Aorta (tissue), 5 donors: ENCODE results near the gene MICAL2. TPM values are rescaled to one million over a fixed set of nuclear protein-coding genes. Genes with fewer than 3 reads are reported as not detected.
A peak's percentile ranks its signal among the peaks of the same experiment; 100 is the strongest.

Experiments
- ATAC-seq: fragments of 200-7000 bp; cut with Tn5 transposase; one replicate; pipeline ENCODE4 v1.9.1; 2022; ENCODE audit warnings: moderate library complexity; ENCODE audit not compliant: low FRiP score
- DNase-seq, 2 donors: peaks; one replicate each; pipeline ENCODE4 v3.0.0-alpha.2; 2020
- H3K27ac ChIP-seq, 2 donors: one replicate each; pipeline ENCODE4 v1.5.1; 2013; ENCODE audit warnings: low read length in 2 of 2, mild to moderate bottlenecking in 2 of 2, moderate library complexity in 2 of 2, control low read depth in 1 of 2, inconsistent platforms in 1 of 2, low read depth in 1 of 2
- H3K27me3 ChIP-seq, 2 donors: one replicate each; pipeline ENCODE4 v1.6.1; 2013; ENCODE audit warnings: control low read depth in 1 of 2, low read length in 1 of 2, mild to moderate bottlenecking in 1 of 2, moderate library complexity in 1 of 2; ENCODE audit not compliant: insufficient read depth in 2 of 2, control insufficient read depth in 1 of 2
- H3K36me3 ChIP-seq, 2 donors: one replicate each; pipeline ENCODE4 v1.6.1; 2013; ENCODE audit warnings: control low read depth in 1 of 2, low read length in 1 of 2, mild to moderate bottlenecking in 1 of 2; ENCODE audit not compliant: insufficient read depth in 2 of 2, control insufficient read depth in 1 of 2
- H3K4me1 ChIP-seq, 2 donors: one replicate each; pipeline ENCODE4 v1.6.1; 2013; ENCODE audit warnings: low read length in 2 of 2, control low read depth in 1 of 2, mild to moderate bottlenecking in 1 of 2, moderate library complexity in 1 of 2; ENCODE audit not compliant: insufficient read depth in 2 of 2, control insufficient read depth in 1 of 2
- H3K4me3 ChIP-seq, 2 donors: one replicate each; pipeline ENCODE4 v1.5.1; 2013; ENCODE audit warnings: low read length in 2 of 2, control low read depth in 1 of 2, mild to moderate bottlenecking in 1 of 2
- H3K9me3 ChIP-seq: one replicate; pipeline ENCODE4 v1.6.1; 2013; ENCODE audit warnings: mild to moderate bottlenecking, low read length; ENCODE audit not compliant: control insufficient read depth
- WGBS, 2 donors: extraction: QIAGEN DNeasy Blood & Tissue Kit; methylation state at CpG; one replicate each; pipeline ENCODE4 v1.1.7; 2013; 5-methylcytosine and 5-hydroxymethylcytosine counted together
- intact Hi-C, 2 donors: fragments of 100-400 bp; cut with DNase I; formaldehyde crosslinking; loops; one replicate each; pipeline versions ENCODE4 v1.14.2 to v1.15.0; 2022
- polyA plus RNA-seq, 2 donors: library from polyadenylated mRNA; stranded (reverse); fragments of 200-250 nt; gene quantifications; one replicate each; pipeline ENCODE4 v1.2.3, GENCODE V29; 2013
- total RNA-seq, 2 donors: library from RNA; stranded (reverse); fragmentation: NEBNext Ultra II Directional; extraction: Animal tissue kit (Norgen Biotek cat#: 25700); gene quantifications; one replicate each; pipeline ENCODE4 v1.2.1, GENCODE V29; 2021
- donor health status: healthy with polysubstance abuse.
- donor health status: Bipolar disorder and iron deficiency.
- donor health status: DM: no; HTN: no; CAD: no.
- donor health status: DM: no; HTN: no; CAD: no.
- donor health status: DM: yes; HTN: yes; CAD: no.

MICAL2 gene
- total and polyA plus RNA-seq, 4 donors: 87.7 to 605 (median 280) TPM

DNA sequence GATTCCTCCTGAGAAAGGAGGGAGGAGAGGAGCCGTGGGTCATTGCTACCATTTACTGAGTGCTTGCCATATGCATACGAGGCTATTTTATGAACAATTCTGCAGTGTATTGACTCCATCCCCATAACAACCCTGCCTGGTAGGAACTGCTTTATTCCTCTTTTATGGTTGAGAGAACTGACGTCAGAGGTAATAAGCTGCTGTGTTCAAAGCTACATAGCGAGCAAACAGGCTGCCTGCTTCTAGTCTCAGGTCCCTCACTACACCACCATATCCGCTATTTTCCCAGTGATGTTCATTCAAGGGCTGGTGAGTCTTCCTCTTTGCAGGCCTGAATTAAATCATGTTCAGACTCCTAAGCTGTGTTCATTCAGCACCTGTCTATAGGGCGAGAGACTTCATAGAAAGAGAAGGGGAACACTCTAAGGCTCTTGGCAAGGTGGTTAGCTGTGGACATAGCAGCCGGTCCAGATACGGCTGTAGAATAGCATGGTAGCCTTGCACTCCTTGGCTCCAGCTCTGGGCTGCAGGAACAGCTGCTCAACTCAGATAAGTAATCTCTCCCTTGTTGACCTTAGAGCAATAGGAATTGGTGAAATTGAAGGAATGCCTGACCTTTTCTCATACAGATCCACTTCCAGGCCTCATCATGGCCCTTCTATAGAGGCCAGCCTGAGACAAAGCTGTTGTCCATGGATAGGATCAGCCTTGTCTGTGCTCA is 82.6 kb downstream of the MICAL2 start:
- 58 to 67% methylated on average over 8 of the region's 8 CpGs for WGBS, 2 donors
- H3K27me3 ChIP-seq: no peaks in the 10 kb centered on the region
- H3K4me1 ChIP-seq: peaks cover 10% of the 10 kb centered on the region in 2 donors
- peak overlapping the region in 1 of 2 donors; percentile 67 for H3K27ac ChIP-seq
- H3K4me3 ChIP-seq: no peak overlapping the region
- intact Hi-C loops: no loop called here
- DNase-seq (no peak), ATAC-seq (no peak)
- H3K36me3 ChIP-seq: peaks cover 4% of the 10 kb centered on the region in 2 donors
- no peaks in the 10 kb centered on the region for H3K9me3 ChIP-seq

DNA sequence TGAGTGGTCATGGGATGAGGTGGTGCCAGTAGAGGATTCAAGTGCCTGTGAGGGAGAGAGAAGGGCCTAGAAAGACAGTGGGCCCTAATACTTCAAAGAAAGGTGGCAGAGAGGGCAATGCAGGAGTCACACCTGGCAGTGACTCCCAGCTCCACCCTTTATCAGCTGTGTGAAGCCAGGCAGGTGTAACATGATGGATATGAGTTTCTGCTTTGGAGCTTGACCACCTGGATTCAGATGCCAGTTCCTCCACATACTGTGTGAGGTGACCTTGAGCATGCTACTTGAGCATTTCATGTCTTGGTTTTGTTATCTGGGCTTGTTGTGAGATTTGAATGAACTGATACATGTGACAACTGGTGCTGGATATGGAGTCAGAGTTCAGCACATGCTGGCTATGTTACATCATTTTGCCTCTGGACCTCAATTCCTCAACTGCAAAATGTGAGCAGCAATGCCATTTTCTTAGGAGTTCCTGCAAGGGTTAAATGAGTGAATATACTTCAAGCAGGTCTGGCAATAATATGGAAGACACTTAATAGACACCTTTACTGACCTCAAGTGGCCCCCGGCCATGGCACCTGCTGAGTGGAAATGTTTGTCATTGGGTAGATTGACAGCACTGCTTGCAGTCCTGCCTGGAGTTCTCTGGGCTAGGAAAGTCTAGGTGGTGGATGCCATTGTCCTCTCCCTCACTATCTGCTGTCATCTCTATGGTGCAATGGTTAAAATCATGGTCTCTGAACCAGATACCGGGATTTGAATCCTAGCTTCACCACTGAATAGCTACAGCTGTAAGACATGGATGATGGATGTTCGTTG is 83.3 kb downstream of the MICAL2 start:
- H3K4me1 ChIP-seq: peaks cover 5 to 10% of the 10 kb centered on the region in 2 donors
- DNase-seq (no peak), ATAC-seq (no peak)
- H3K4me3 ChIP-seq: no peak overlapping the region
- peak overlapping the region in 1 of 2 donors; percentile 67 for H3K27ac ChIP-seq
- H3K27me3 ChIP-seq: no peaks in the 10 kb centered on the region
- peaks cover 4 to 7% of the 10 kb centered on the region in 2 donors for H3K36me3 ChIP-seq
- no peaks in the 10 kb centered on the region for H3K9me3 ChIP-seq
- 84 to 87% methylated on average over 3 of the region's 3 CpGs for WGBS, 2 donors
- intact Hi-C loops: no loop called here

DNA sequence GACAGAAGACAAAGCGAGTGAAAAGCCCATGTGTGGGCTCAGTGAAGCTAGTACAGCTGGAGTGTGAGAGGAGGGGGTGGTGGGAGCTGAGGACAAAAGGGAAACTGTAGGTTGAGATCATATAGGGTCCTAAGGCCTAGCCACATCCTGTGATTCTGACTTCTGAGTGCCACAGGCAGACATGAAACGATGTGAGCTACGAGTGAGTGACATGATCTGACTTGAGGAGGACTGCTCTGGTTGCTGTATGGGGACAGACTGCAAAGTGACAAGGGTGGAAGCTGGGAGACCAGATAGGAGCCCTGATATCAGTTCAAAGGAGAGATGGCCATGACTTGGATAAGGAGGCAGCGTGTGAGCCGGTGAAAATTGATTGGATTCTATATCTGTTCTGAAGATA is 85.4 kb downstream of the MICAL2 start:
- H3K4me1 ChIP-seq: peaks cover 6 to 11% of the 10 kb centered on the region in 2 donors
- ATAC-seq (no peak), DNase-seq (no peak)
- intact Hi-C loops: no loop called here
- peak overlapping the region in 1 of 2 donors; percentile 78 for H3K27ac ChIP-seq
- 87 to 90% methylated on average over 5 of the region's 5 CpGs for WGBS, 2 donors
- H3K27me3 ChIP-seq: no peaks in the 10 kb centered on the region
- peaks cover 0 to 7% of the 10 kb centered on the region in 2 donors for H3K36me3 ChIP-seq
- no peak overlapping the region for H3K4me3 ChIP-seq
- no peaks in the 10 kb centered on the region for H3K9me3 ChIP-seq

DNA sequence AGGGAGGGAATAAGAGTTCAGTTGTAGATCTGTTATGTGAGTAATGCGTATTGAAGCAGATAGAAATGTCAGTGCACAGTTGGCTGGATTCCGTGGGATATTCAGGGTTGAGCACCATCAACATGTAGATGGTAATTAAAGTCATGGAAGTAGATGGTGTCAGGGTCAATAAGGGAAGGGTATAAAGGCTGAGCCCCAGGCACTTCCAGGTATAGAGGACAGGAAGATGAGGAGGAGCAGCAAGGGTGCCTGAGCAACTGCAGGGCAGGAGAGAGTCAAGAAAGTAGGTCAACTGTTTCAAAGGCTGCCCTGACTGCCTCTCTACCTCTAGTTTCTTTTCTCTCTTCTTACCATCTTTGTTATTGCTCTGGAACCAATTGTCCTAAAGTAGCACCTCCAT is 85.9 kb downstream of the MICAL2 start:
- WGBS, 2 donors: 88 to 90% methylated on average over 2 of the region's 2 CpGs
- H3K4me3 ChIP-seq: no peak overlapping the region
- H3K27me3 ChIP-seq: no peaks in the 10 kb centered on the region
- DNase-seq (no peak), ATAC-seq (no peak)
- peaks cover 11 to 12% of the 10 kb centered on the region in 2 donors for H3K4me1 ChIP-seq
- no peaks in the 10 kb centered on the region for H3K9me3 ChIP-seq
- intact Hi-C loops: no loop called here
- H3K36me3 ChIP-seq: peaks cover 0 to 7% of the 10 kb centered on the region in 2 donors
- peak overlapping the region in 1 of 2 donors; percentile 78 for H3K27ac ChIP-seq

DNA sequence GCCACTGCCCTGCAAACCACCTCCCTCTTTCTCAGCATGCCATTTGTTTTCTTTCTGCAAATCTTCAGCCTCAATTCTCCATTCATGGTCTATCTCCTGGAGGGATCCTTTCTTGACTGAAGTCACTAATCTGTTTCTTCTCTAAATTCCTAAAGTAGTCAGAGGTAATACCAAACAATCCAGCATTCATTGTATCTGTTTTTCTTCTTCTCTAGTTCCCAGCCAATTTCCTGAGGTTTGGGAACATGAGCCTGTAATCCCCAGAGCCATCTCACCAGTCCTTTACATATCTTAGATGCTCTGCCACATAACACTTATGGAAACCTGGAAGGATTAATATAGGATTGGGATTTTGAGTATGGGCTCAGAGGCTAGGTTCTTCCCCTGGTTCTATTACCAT is 86.5 kb downstream of the MICAL2 start:
- no peaks in the 10 kb centered on the region for H3K27me3 ChIP-seq
- peaks cover 11 to 12% of the 10 kb centered on the region in 2 donors for H3K4me1 ChIP-seq
- peaks cover 0 to 7% of the 10 kb centered on the region in 2 donors for H3K36me3 ChIP-seq
- peak overlapping the region in 1 of 2 donors; percentile 75 for H3K27ac ChIP-seq
- H3K9me3 ChIP-seq: no peaks in the 10 kb centered on the region
- DNase-seq (no peak), ATAC-seq (no peak)
- no peak overlapping the region for H3K4me3 ChIP-seq
- intact Hi-C loops: no loop called here

DNA sequence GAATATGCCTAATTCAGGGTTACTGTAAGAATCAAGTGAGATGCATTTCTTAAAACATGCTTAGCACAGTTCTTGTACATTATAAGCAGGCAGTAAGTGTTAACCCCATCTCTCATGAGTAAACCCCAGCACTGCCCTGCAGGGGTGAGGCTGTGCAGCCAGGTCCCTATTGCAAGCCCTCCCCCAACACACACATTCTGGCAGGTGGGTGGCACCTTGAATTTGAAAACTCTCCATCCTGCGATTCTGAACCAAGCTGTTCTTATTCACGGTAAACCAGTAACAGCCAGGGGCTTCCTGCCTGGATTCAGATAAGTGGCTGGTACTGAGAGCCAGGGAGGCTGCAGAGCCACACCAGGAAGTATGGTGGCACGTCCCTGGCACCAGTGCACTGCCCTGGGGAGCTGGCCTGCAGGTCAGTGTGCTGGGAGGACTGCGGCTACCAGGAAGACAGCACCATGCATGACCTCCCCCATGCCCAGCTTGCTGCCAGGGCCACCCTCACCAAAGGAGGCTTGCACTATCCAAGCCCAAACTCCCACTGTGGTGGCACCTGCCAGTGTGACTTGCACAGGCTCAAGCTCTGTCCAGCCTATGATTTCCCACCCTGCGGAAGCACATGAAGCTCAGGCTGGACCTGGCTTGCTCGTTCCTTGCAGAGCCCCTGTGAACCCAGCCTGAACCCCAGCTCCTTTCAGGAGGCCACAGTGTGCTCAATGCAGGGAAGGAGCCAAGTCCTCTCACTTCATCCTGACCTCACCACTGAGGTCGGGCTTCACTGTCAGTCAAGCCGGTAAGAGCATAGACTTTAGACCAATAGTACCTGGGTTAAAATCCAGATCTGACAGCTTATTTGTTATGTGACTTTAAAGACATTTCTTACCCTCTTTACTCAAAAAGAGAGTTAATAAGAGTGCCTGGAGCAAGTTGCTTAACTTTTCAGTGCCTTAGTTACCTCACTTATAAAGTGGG is 88.1 kb downstream of the MICAL2 start:
- Histone ChIP-seq H3K9me3 (no peaks in the 10 kb centered on the region), H3K27me3 (no peaks in the 10 kb centered on the region), H3K27ac (peak overlapping the region; percentile 14 to 49), H3K4me3 (no peak overlapping the region), H3K36me3 (peaks cover 0 to 5% of the 10 kb centered on the region in 2 donors), H3K4me1 (peaks cover 9 to 11% of the 10 kb centered on the region in 2 donors)
- WGBS, 2 donors: 22% methylated on average over 8 of the region's 8 CpGs
- intact Hi-C loops: no loop called here
- DNase-seq: no peak
- no peak for ATAC-seq

DNA sequence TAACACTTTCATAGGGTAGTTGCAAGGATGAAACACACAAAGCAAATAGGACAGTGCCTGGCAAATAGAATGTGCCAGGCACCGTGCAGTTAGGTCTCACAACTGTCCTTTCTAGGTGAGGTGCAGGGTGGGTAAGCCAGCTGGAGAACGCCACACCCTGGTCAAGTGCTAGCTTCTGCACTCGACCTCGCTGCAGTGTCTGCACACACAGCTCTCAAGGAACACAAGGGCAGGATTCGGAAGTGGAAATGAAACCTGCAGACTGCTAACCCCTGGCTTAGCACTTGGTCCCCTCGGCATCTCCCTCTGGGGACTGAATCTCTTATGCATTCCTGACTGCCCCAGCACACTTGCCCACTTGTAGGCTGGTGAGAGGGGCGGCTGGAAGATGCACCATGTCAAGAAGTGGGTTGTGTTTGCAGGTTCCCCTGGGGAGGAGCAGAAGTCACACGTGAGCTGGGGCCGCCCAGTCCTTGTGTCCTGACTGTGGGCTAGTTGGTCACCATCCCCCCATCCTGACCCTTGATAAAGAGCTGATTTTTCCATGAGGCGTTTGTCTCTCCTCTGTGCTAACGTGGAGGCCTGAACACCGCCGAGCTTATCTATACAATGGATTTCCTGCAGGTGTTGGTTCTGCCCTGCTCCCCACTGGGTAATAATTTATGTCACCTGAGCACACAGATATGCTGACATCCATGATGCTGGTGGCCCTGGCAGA is 89.0 kb downstream of the MICAL2 start:
- ATAC-seq: no peak
- no peaks in the 10 kb centered on the region for H3K27me3 ChIP-seq
- H3K36me3 ChIP-seq: peaks cover 0 to 10% of the 10 kb centered on the region in 2 donors
- no peak for DNase-seq
- H3K4me3 ChIP-seq: no peak overlapping the region
- peak overlapping the region; percentile 94 to 99 for H3K27ac ChIP-seq
- intact Hi-C loops: no loop called here
- 58 to 64% methylated on average over 13 of the region's 13 CpGs for WGBS, 2 donors
- H3K4me1 ChIP-seq: peaks cover 9 to 11% of the 10 kb centered on the region in 2 donors
- no peaks in the 10 kb centered on the region for H3K9me3 ChIP-seq
